ENCODE data around the gene CFAP61.

CFAP61 gene

DNA sequence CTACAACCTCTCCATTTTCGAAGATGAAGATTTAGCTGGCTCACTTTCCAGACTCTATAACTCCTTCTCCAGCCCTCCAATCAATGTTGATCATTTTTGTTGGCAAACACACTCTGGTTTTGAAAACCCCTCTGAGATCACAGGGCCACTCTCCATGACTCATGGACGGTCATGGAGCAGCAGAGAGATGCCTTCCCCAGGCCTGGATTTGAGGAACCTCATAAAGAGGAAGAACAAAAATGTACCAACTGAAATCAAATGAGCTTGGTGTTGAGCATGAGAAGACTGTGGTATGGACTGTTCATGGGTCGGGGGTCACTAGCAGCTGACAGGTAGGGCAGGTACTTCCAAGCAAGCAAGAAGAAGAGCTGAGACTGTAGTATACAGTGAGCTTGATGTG, 202.8 kb downstream of the CFAP61 start:
- TF ChIP-seq, protein P1, sequence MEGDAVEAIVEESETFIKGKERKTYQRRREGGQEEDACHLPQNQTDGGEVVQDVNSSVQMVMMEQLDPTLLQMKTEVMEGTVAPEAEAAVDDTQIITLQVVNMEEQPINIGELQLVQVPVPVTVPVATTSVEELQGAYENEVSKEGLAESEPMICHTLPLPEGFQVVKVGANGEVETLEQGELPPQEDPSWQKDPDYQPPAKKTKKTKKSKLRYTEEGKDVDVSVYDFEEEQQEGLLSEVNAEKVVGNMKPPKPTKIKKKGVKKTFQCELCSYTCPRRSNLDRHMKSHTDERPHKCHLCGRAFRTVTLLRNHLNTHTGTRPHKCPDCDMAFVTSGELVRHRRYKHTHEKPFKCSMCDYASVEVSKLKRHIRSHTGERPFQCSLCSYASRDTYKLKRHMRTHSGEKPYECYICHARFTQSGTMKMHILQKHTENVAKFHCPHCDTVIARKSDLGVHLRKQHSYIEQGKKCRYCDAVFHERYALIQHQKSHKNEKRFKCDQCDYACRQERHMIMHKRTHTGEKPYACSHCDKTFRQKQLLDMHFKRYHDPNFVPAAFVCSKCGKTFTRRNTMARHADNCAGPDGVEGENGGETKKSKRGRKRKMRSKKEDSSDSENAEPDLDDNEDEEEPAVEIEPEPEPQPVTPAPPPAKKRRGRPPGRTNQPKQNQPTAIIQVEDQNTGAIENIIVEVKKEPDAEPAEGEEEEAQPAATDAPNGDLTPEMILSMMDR (IDR thresholded peaks at IDR 0.05; ENCODE audit: low read depth, low read length, missing control alignments): no peak
- H3K4me3 ChIP-seq (replicated peaks; ENCODE audit: low read depth, low read length): no peak overlapping the region
- no peak for DNase-seq (ENCODE audit: extremely low read depth, low read depth)

DNA sequence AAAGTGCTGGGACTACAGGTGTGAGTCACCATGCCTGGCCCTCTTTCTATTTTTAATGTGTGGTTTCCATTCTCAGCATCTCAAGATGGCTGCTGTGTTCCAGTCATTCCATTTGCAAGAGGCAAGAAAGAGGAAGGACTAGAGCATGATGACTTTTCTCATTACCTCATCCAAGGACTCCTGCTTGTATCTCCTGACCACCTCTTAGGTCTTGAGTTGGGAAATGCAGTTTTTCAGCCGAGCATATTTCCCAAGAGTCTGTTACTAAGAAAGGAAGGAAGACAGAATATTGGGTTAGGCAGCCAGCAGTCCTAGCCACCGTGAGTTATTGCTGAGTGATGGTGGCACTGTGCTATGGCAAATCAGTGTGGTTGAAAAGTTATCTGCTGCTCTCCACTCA, 207.2 kb downstream of the CFAP61 start:
- no peak overlapping the region for H3K4me3 ChIP-seq (replicated peaks; ENCODE audit: low read depth, low read length)
- no peak for DNase-seq (ENCODE audit: extremely low read depth, low read depth)
- TF ChIP-seq, protein P1 (IDR thresholded peaks at IDR 0.05; ENCODE audit: low read depth, low read length, missing control alignments): no peak

DNA sequence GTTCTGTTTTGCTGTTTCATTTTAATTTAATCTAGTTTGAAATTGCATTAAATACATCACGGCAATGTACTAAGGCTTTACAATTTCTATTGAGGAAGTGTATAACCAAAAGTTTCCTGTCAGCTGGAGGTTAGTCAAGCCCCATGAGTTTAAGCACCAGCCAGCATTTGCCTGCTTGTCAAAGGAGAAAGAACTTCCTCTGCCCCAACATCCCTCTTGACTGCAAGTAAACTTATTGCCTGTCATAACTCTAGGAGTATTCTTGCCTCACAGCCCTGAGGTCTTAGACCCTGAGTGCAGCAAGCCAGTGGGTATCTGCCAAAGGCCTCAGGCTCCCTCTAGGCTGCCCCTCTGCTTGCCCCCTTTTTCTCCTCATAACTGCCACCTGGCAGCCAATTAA, 208.8 kb downstream of the CFAP61 start:
- TF ChIP-seq, protein P1 (IDR thresholded peaks at IDR 0.05; ENCODE audit: low read depth, low read length, missing control alignments): no peak
- no peak for DNase-seq (ENCODE audit: extremely low read depth, low read depth)
- no peak overlapping the region for H3K4me3 ChIP-seq (replicated peaks; ENCODE audit: low read depth, low read length)

DNA sequence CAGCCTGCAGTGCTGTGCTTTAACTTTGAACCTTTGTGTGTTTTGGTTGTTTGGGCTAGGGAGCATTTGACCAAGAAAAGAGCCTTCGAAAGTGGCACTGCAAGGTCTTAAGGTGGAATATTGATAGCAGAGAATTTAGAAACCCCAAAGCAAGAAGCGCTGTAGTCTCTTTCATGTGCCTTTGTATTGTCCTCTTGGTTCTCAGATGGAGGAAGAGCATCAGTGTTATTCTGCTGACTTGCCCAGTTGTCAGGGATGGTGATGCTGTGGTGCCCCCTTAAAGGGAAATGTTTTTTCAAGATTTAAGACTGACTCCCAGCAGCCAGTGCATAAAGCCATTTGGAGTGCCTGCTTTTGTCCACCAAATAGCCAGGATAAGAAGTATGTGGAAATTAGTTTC, 212.9 kb downstream of the CFAP61 start:
- TF ChIP-seq, protein P1 (IDR thresholded peaks at IDR 0.05; ENCODE audit: low read depth, low read length, missing control alignments): no peak
- no peak overlapping the region for H3K4me3 ChIP-seq (replicated peaks; ENCODE audit: low read depth, low read length)
- DNase-seq (ENCODE audit: extremely low read depth, low read depth): no peak

DNA sequence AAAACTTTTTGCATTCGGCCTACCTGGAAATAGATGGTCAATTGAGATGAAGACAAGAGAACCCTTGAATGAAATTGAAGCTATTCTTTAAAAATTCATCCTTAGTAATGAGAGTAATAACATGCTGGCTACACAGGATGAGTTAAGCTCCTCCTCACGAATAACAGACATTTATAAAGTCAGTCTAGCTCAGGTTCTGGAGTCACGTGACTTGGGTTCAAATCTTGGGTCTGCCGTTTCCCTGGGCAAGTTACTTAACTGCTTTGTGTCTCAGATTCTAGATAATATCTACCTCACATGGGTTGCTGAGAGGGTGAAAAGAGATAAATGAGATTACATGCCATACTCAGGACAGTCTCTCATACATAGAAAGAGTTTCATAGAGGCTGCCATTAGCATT, 214.2 kb downstream of the CFAP61 start:
- H3K4me3 ChIP-seq (replicated peaks; ENCODE audit: low read depth, low read length): no peak overlapping the region
- DNase-seq (ENCODE audit: extremely low read depth, low read depth): no peak
- TF ChIP-seq, protein P1 (IDR thresholded peaks at IDR 0.05; ENCODE audit: low read depth, low read length, missing control alignments): no peak

DNA sequence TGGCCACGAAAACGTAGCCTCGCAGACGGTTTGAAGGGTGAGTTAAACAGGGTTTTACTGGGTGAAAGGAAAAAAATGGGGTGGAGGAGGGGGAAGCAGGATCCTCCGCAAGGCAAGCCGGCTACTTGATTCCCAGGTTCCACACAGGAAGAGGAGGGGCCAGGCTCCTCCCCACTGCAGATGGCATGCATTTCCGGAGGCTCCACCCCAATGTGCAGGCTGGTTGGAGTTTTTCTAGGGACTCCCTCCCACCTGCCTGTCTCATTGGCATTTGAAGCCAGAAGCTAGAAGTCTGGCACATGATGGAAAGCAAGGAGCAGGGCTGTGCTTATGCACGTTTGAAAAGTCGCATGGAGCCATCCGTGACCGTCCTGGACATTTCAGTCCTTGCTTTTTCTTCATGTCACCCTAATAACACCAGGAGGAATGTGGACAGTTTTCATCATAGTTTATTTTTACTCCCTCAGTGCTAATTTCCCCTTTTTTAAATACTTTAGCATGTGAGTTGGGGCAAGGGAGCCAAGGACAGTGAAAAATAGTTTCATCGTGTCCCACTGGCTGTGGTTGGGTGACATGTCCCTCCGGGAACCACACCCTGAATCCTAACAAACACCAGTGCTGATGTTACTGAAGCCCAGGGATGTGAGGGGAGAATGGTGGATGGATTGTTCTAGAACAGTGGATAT, 215.5 kb downstream of the CFAP61 start:
- no peak for DNase-seq (ENCODE audit: extremely low read depth, low read depth)
- TF ChIP-seq, protein P1 (IDR thresholded peaks at IDR 0.05; ENCODE audit: low read depth, low read length, missing control alignments): no peak
- H3K4me3 ChIP-seq (replicated peaks; ENCODE audit: low read depth, low read length): no peak overlapping the region

DNA sequence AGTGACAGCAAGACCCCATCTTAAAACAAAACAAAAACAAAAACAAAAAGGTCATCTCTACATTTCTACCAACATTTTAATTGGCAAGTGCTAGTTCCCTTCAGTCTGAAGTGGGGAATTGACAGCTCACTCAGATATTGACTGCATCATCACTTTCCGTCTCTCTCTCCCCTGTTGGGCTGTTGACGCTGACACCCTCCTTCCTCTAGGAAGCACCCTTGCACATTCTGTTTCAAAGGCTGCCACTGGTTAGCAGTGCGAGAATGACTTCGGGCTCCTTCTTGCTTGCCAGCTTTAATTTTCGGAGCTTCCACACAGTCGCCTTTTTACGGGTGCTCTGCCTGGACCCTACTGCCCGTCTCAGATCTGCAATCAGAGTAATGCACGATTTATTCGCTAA, 218.9 kb downstream of the CFAP61 start:
- TF ChIP-seq, protein P1 (IDR thresholded peaks at IDR 0.05; ENCODE audit: low read depth, low read length, missing control alignments): no peak
- no peak for DNase-seq (ENCODE audit: extremely low read depth, low read depth)

More for the DNA sequence above, 218.9 kb downstream of the CFAP61 start:
- no peak overlapping the region for H3K4me3 ChIP-seq (replicated peaks; ENCODE audit: low read depth, low read length)
